GM12891 (cell line): ENCODE data around the gene MTCL3.

Experiments used
- POLR2A ChIP-seq: IDR thresholded peaks from 2 replicates; pipeline ENCODE4 v1.6.1; 2011; ENCODE audit warnings: low read depth, low read length, control low read depth
- POLR2AphosphoS5 ChIP-seq: IDR thresholded peaks from 2 replicates; pipeline ENCODE4 v1.6.1; 2011; ENCODE audit warnings: low read depth, low read length, control low read depth
- SPI1 ChIP-seq: IDR thresholded peaks from 2 replicates; pipeline ENCODE4 v1.6.1; 2011; ENCODE audit warnings: low read depth, low read length, control low read depth
- TAF1 ChIP-seq: IDR thresholded peaks from 2 replicates; pipeline ENCODE4 v1.6.1; 2011; ENCODE audit warnings: low read depth, low read length, control low read depth

DNA sequence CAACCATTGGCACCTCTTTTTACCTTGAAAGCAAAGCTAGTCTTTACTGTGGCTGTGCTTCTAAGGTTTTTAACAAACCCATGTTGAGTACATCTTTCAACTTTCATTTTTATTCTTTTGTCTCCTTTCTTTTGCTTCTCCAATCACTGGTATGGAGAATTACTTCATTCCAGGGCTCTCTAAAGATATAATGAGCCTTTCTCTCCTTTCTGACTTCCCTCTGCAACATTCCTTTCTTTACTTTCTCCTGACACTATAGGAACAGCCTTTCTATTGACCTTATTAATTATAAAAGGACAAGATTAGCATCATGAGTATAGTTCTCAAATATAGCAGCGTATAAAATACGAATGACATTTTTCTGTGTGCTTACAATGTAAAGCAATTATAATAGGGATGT is 36.8 kb downstream of the MTCL3 start:
- TF ChIP-seq POLR2A: no peak
- no peak for TF ChIP-seq POLR2AphosphoS5
- no peak for TF ChIP-seq SPI1
- TF ChIP-seq TAF1: no peak
